IMR-90 (cell line): ENCODE data around the gene UPB1. TPM values are rescaled to one million over a fixed set of nuclear protein-coding genes. Genes with fewer than 3 reads are reported as not detected.

Experiments used
- ATAC-seq: fragments of 200-7000 bp; cut with Tn5 transposase; 2 replicates; pipeline ENCODE4 v1.9.1; 2020; ENCODE audit warnings: low read depth, mild to moderate bottlenecking, moderate library complexity
- BruUV-seq: library from RNA; stranded (reverse); fragments of 400-500 nt; replicated peaks from 2 replicates; lab custom pipeline; 2021; lab: Mats Ljungman, UMichigan
- CTCF ChIA-PET: fragments of 300-600 bp; formaldehyde crosslinking; extraction: SDS; loops from one replicate; lab custom pipeline; 2021; ENCODE audit warnings: antibody characterized with exemption; lab: Yijun Ruan, JAX
- POLR2A ChIA-PET: fragments of 300-600 bp; sonication (Branson Sonifier 250); formaldehyde crosslinking; loops from one replicate; lab custom pipeline; 2022; ENCODE audit warnings: antibody characterized with exemption; ENCODE audit not compliant: unreplicated experiment; lab: Charles Lee
- DNase-seq: peaks from one replicate; pipeline ENCODE4 v3.0.0; 2013
- H2AFZ ChIP-seq: replicated peaks from 2 replicates; pipeline ENCODE3; 2013; ENCODE audit warnings: low read length, mild to moderate bottlenecking; ENCODE audit not compliant: poor library complexity
- H2AK5ac ChIP-seq: 2 replicates; pipeline ENCODE4 v1.6.1; 2013; ENCODE audit warnings: low read depth, low read length, inconsistent platforms
- H2AK9ac ChIP-seq: replicated peaks from 2 replicates; pipeline ENCODE3; 2013; ENCODE audit warnings: mild to moderate bottlenecking, low read depth, low read length, moderate library complexity; ENCODE audit not compliant: poor library complexity
- H2BK120ac ChIP-seq: 2 replicates; pipeline ENCODE4 v1.6.1; 2013; ENCODE audit warnings: low read depth, low read length, inconsistent platforms
- H2BK15ac ChIP-seq: 3 replicates; pipeline ENCODE4 v1.6.1; 2013; ENCODE audit warnings: low read depth, low read length, inconsistent platforms
- H2BK20ac ChIP-seq: 2 replicates; pipeline ENCODE4 v1.6.1; 2013; ENCODE audit warnings: low read depth, mild to moderate bottlenecking, inconsistent platforms, low read length, moderate library complexity
- H2BK5ac ChIP-seq: 2 replicates; pipeline ENCODE4 v1.6.1; 2013; ENCODE audit warnings: mild to moderate bottlenecking, low read depth, low read length, inconsistent platforms; ENCODE audit not compliant: poor library complexity, severe bottlenecking
- H3K14ac ChIP-seq: replicated peaks from 2 replicates; pipeline ENCODE4 v1.6.1; 2013; ENCODE audit warnings: low read depth, low read length, inconsistent platforms
- H3K18ac ChIP-seq: 2 replicates; pipeline ENCODE4 v1.6.1; 2013; ENCODE audit warnings: low read depth, low read length, control low read depth
- H3K23ac ChIP-seq: 2 replicates; pipeline ENCODE4 v1.6.1; 2013; ENCODE audit warnings: low read depth, low read length, inconsistent platforms
- H3K27ac ChIP-seq: 2 replicates; pipeline ENCODE4 v1.5.1; 2013; ENCODE audit warnings: mild to moderate bottlenecking, control low read depth, low read length; ENCODE audit not compliant: insufficient read depth
- H3K27me3 ChIP-seq: 2 replicates; pipeline ENCODE4 v1.6.1; 2013; ENCODE audit warnings: low read length; ENCODE audit not compliant: control insufficient read depth, insufficient read depth
- H3K36me3 ChIP-seq: 2 replicates; pipeline ENCODE4 v1.6.1; 2013; ENCODE audit warnings: low read length, mixed read lengths; ENCODE audit not compliant: control insufficient read depth, insufficient read depth
- H3K4ac ChIP-seq: 2 replicates; pipeline ENCODE4 v1.6.1; 2013; ENCODE audit warnings: low read depth, low read length, inconsistent platforms
- H3K4me1 ChIP-seq: 2 replicates; pipeline ENCODE4 v1.6.1; 2013; ENCODE audit warnings: low read length, mixed read lengths; ENCODE audit not compliant: control insufficient read depth, insufficient read depth
- H3K4me2 ChIP-seq: 2 replicates; pipeline ENCODE4 v1.6.1; 2013; ENCODE audit warnings: low read depth, mild to moderate bottlenecking, control low read depth, low read length, moderate library complexity
- H3K4me3 ChIP-seq: 2 replicates; pipeline ENCODE4 v1.5.1; 2013; ENCODE audit warnings: low read depth, mild to moderate bottlenecking, control low read depth, low read length, moderate library complexity; ENCODE audit not compliant: insufficient read depth
- H3K56ac ChIP-seq: 2 replicates; pipeline ENCODE4 v1.6.1; 2013; ENCODE audit warnings: low read length, inconsistent platforms; ENCODE audit not compliant: insufficient read depth; ENCODE audit errors: extremely low read depth
- H3K79me1 ChIP-seq, 2 experiments: 2 replicates each; pipeline ENCODE4 v1.6.1; 2013; ENCODE audit warnings: low read length in 2 of 2, inconsistent platforms in 1 of 2, low read depth in 1 of 2
- H3K9ac ChIP-seq: 2 replicates; pipeline ENCODE4 v1.6.1; 2013; ENCODE audit warnings: low read depth, low read length, control low read depth
- H3K9me1 ChIP-seq: 2 replicates; pipeline ENCODE4 v1.6.1; 2013; ENCODE audit warnings: low read length, inconsistent platforms; ENCODE audit not compliant: insufficient read depth
- H3K9me3 ChIP-seq: 2 replicates; pipeline ENCODE4 v1.6.1; 2013; ENCODE audit warnings: low read length; ENCODE audit not compliant: control insufficient read depth, insufficient read depth
- H4K20me1 ChIP-seq: 2 replicates; pipeline ENCODE4 v1.6.1; 2013; ENCODE audit warnings: low read length, inconsistent platforms; ENCODE audit not compliant: insufficient read depth
- H4K5ac ChIP-seq: 2 replicates; pipeline ENCODE4 v1.6.1; 2013; ENCODE audit warnings: mild to moderate bottlenecking, low read depth, low read length, control low read depth
- H4K8ac ChIP-seq, 2 experiments: 2 replicates each; pipeline ENCODE4 v1.6.1; 2013; ENCODE audit warnings: low read depth in 2 of 2, low read length in 2 of 2, control low read depth in 1 of 2, inconsistent platforms in 1 of 2
- H4K91ac ChIP-seq: 2 replicates; pipeline ENCODE4 v1.6.1; 2013; ENCODE audit warnings: low read depth, low read length, inconsistent platforms; ENCODE audit not compliant: insufficient read depth
- BHLHE40 ChIP-seq: fragments of 150-350 bp; IDR thresholded peaks from 2 replicates; pipeline ENCODE4 v1.6.1; 2016; ENCODE audit warnings: mild to moderate bottlenecking, low read depth, low read length
- CEBPB ChIP-seq: IDR thresholded peaks from 2 replicates; pipeline ENCODE4 v1.6.1; 2012; ENCODE audit warnings: low read depth, low read length, improper control_type of control experiment
- CHD1 ChIP-seq: IDR thresholded peaks from 2 replicates; pipeline ENCODE4 v1.6.1; 2012; ENCODE audit warnings: low read depth, low read length, improper control_type of control experiment
- MAZ ChIP-seq: IDR thresholded peaks from 2 replicates; pipeline ENCODE4 v1.6.1; 2012; ENCODE audit warnings: low read depth, mild to moderate bottlenecking, low read length, improper control_type of control experiment, moderate library complexity, borderline replicate concordance
- MXI1 ChIP-seq: IDR thresholded peaks from 2 replicates; pipeline ENCODE4 v1.6.1; 2012; ENCODE audit warnings: low read depth, mild to moderate bottlenecking, low read length, moderate library complexity, borderline replicate concordance
- SMC3 ChIP-seq: fragments of 150-350 bp; IDR thresholded peaks from 2 replicates; pipeline ENCODE4 v1.6.1; 2016; ENCODE audit warnings: low read depth, mild to moderate bottlenecking, antibody characterized with exemption, low read length, moderate library complexity
- dilution Hi-C: fragments of 300-500 bp; cut with HindIII; formaldehyde crosslinking; loops from one replicate; pipeline ENCODE4 v1.14.3; 2018; ENCODE audit warnings: low sequenced_read_pairs; ENCODE audit not compliant: unreplicated experiment
- in situ Hi-C: fragments of 300-500 bp; cut with MboI; formaldehyde crosslinking; loops from 3 replicates; pipeline ENCODE4 v1.14.3; 2019; ENCODE audit warnings: low sequenced_read_pairs, inconsistent platforms, mixed read lengths
- intact Hi-C: fragments of 100-400 bp; cut with micrococcal nuclease; formaldehyde crosslinking; loops from 2 replicates; pipeline ENCODE4 v1.10.0; 2022
- polyA plus RNA-seq, 3 experiments: library from polyadenylated mRNA; depleted of rRNA; stranded (reverse); fragments of >200 nt; gene quantifications; 2 replicates each; pipeline ENCODE4 v1.2.3, GENCODE V29; 2012; ENCODE audit warnings: low replicate concordance in 1 of 3
- total RNA-seq: library from RNA; depleted of rRNA; stranded (reverse); fragments of >200 nt; gene quantifications from 2 replicates; pipeline ENCODE4 v1.2.3, GENCODE V29; 2012

UPB1 gene
- total and polyA plus RNA-seq, 2 of the 4 experiments (the other 2 are of a cell fraction) = under 0.01 to 0.02 TPM

DNA sequence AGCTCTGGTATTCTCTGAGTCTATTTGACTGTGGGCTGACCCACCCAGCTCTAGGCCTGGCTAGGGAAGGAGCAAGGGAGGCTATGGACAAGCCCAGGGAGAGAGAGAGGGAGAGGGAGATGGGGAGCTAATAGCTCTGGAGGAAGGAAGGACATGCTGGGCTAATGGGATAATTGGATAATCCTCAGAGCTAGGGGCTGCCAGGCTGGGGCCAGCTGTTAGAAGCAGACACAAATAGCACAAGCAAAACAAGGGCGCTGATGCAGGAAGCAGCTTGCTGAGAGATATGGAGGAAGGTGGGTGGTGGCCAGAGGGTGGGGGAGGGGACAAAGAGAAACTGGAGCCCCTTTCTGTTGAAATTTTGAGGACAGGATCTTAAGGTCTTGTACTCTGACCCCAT lies 44.5 kb upstream of the UPB1 start (continued):
- TF ChIP-seq SMC3 (no peak), BHLHE40 (no peak), CHD1 (no peak), CEBPB (no peak)

DNA sequence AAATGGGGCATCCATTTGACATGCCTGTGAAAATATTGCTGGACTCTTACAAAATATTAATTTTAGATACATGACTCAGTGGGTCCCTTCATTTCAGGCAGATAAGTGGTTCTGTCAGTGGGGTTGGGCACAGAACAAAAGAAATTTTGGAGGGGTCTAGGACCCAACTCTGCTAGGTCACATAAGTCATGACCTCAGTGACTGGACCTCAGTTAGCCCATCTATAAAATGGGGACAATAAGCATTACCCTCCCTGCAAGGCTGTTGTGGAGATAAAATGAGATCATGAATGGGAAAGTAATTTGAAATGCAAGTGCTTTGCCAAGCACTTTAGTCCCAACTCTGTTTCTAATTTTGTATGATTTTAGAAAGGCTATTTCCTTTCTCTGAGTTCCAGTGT lies 44.0 kb upstream of the UPB1 start:
- in situ Hi-C loops = no loop called here
- no peak overlapping the region for H3K23ac ChIP-seq
- no peak overlapping the region for H4K8ac ChIP-seq
- POLR2A ChIA-PET = no interaction called here
- H3K9me1 ChIP-seq = no peaks in the 10 kb centered on the region
- no peak overlapping the region for H3K4me3 ChIP-seq
- no peak overlapping the region for H2BK120ac ChIP-seq
- no peak overlapping the region for H3K9ac ChIP-seq
- intact Hi-C loops = no loop called here
- H3K56ac ChIP-seq = no peak overlapping the region
- no peak overlapping the region for H2BK5ac ChIP-seq
- no peak overlapping the region for H3K4me2 ChIP-seq
- H4K91ac ChIP-seq = no peak overlapping the region
- H3K18ac ChIP-seq = no peak overlapping the region
- no peak overlapping the region for H3K14ac ChIP-seq
- TF ChIP-seq MXI1 (no peak), CHD1 (no peak), MAZ (no peak), BHLHE40 (no peak)
- H4K5ac ChIP-seq = no peak overlapping the region
- peaks cover 5% of the 10 kb centered on the region for H3K9me3 ChIP-seq
- no peak overlapping the region for H3K4ac ChIP-seq
- no peak overlapping the region for H2AK5ac ChIP-seq
- no peaks in the 10 kb centered on the region for H3K4me1 ChIP-seq
- no peak overlapping the region for H2AK9ac ChIP-seq
- CTCF ChIA-PET = no interaction called here
- no peak overlapping the region for H2BK15ac ChIP-seq
- H3K27me3 ChIP-seq = peaks cover 8% of the 10 kb centered on the region
- no peak overlapping the region for H2AFZ ChIP-seq
- dilution Hi-C loops = no loop called here
- DNase-seq = no peak
- H2BK20ac ChIP-seq = no peak overlapping the region
- no peaks in the 10 kb centered on the region for H4K20me1 ChIP-seq
- ATAC-seq = no peak
- H3K36me3 ChIP-seq = no peaks in the 10 kb centered on the region
- H3K79me1 ChIP-seq = no peaks in the 10 kb centered on the region
- H3K27ac ChIP-seq = no peak overlapping the region
- no TSS peak for BruUV-seq
